Measurements from ENCODE around the gene PPP1CB. TPM values are rescaled to one million over a fixed set of nuclear protein-coding genes. Genes with fewer than 3 reads are reported as not detected.

Gene PPP1CB
- total and polyA plus RNA-seq, 10 of the 15 experiments (the other 5 are each of a cell fraction or from before 2014, with no cell fraction given): 37.5 to 176 (median 84.9) TPM

DNA sequence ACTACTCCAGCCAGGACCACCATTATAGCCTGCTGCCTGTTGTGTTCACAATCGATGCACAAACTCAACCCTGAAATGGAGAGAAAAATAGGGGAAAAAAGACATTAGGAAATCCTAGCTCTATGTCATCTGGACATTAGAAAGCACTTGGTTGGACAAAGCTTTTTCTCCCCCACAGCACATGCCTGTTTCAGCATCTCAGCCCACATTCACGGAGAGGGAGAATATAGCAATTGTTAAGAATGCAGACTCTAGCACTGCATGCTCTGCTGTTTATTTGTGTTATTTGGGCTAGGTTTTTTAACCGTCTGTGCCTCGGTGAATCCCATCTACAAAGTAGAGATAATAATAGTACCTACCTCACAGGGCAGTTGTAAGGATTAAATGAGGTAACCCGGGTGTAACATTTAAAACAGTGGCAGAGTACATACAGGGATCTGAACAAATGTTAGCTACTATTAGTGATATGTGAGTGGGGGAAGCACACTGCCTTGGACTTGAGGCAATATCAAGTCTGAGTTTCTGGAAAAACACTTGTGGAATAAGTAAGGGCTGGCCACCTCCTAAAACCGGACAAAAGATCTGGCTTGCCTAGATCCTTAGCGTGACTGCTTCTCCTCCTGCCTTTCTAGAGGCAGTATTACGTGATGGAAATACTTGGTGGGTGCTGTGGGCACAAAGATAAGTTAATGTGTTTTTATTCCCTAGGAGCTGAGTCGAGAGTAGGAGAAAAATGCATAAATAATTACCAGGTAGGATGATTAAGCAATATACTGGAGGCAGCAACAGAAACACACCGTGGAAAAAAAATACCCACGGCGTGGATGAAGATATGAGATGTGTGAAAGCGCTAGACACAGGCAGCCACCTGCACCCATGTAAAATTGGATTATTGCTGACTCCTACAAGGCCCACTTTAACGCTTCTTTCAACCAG is 1.0 kb upstream of the PPP1CB start (continued):
- TF ChIP-seq DPF2 (IDR thresholded peaks at IDR 0.05) (no peak), MTA3 (IDR thresholded peaks at IDR 0.05; ENCODE audit: borderline replicate concordance, low read length) (peak; percentile 82), CHD1 (IDR thresholded peaks at IDR 0.05; ENCODE audit: low read depth, low read length) (0 out of 2 replicates have a peak, but pooled peaks have one; percentile 42), ZNF207 (IDR thresholded peaks at IDR 0.05; ENCODE audit: borderline replicate concordance) (no peak)

DNA sequence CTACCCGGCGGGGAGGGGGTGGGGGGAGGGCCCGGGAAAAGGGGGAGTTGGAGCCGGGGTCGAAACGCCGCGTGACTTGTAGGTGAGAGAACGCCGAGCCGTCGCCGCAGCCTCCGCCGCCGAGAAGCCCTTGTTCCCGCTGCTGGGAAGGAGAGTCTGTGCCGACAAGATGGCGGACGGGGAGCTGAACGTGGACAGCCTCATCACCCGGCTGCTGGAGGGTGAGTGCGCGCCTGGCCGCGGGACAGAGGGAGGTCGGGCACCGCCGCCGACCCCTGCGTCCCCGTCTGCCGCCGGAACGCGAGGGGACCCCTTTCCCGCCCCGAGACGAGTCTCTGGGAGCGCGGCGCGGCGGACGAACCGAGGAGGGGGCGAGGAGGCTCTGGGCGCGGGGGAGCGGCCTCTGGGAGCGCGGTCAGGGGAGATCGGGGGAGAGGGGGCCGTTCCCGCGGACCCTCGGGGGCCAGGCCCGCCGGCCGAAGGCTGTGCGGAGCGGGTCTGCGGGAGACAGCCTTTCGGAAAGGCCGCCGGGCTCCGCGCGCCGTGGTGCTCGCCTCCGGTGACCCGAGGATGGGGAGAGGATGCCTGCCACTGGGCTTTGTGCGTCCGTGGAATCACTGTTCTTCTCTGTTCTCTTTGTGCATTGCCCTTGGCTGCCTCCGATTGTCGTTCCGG is 463 bp downstream of the PPP1CB start:
- BruUV-seq (replicated peaks): no TSS peak
- Histone ChIP-seq H3K36me3 (ENCODE audit: control insufficient read depth in 2 of 2, insufficient read depth in 2 of 2, low read length in 1 of 2) (peaks cover 0 to 2% of the 10 kb centered on the region in 2 experiments; a peak in 1 of 4 replicates), H3K9me3 (replicated peaks; ENCODE audit: control insufficient read depth, insufficient read depth, low read length) (no peaks in the 10 kb centered on the region), H4K20me1 (ENCODE audit: control insufficient read depth, insufficient read depth) (peaks cover under 1% of the 10 kb centered on the region; the same call in 1 of the 2 replicates), H3K4me2 (ENCODE audit: control insufficient read depth, insufficient read depth) (peak overlapping the region; percentile 40; the same call in 1 of the 2 replicates), H2AFZ (ENCODE audit: control insufficient read depth, low read depth, low read length) (peak overlapping the region; percentile 81), H3K4me3 (peak overlapping the region; percentile 92), H3K79me2 (ENCODE audit: control insufficient read depth, insufficient read depth, low read length) (peaks cover 68% of the 10 kb centered on the region), H3K27me3 (replicated peaks in 1 of 2; ENCODE audit: control insufficient read depth in 2 of 2, insufficient read depth in 2 of 2, low read length in 1 of 2) (no peaks in the 10 kb centered on the region), H3K9ac (ENCODE audit: control insufficient read depth, insufficient read depth, low read length) (peak overlapping the region; percentile 91), H3K27ac (ENCODE audit: control insufficient read depth, insufficient read depth) (peak overlapping the region; percentile 89), H3K4me1 (ENCODE audit: control insufficient read depth, insufficient read depth, low read length) (peaks cover 6% of the 10 kb centered on the region; the same call in 1 of the 2 replicates)
- no peak for FAIRE-seq
- no peak for DNase-seq (ENCODE audit: low read depth, low spot score)
- SMC1A ChIA-PET (ENCODE audit: uncharacterized antibody, unreplicated experiment): interaction anchor here (0.9 to 3.4 kb wide), 5 partner anchors 146 to 158 kb away, joined by 4 to 12 read pairs (median 8); no protein-coding TSS in a partner anchor
- ATAC-seq: peak; percentile 56
- WGBS (ENCODE audit: insufficient coverage, insufficient replicate concordance, low lambda C conversion rate, missing lambda C conversion rate): under 1% methylated on average over 60 of the region's 78 CpGs
- in situ Hi-C loops (cut with MboI) (loop anchor here (5.0 kb wide), 1 partner anchor 155 kb away; no protein-coding TSS in a partner anchor), intact Hi-C loops (cut with micrococcal nuclease; ENCODE audit: unreplicated experiment) (loop anchor here (2.0 to 10.0 kb wide), 2 partner anchors 143 to 185 kb away; partner anchors contain the start of gene WDR43)
- POLR2A ChIA-PET: interaction anchor here (0.6 to 1.6 kb wide), 6 partner anchors 10 to 158 kb away, joined by 3 to 7 read pairs (median 3); no protein-coding TSS in a partner anchor
- RAD21 ChIA-PET (ENCODE audit: unreplicated experiment): interaction anchor here (0.6 to 5.2 kb wide), 3 partner anchors 158 to 1000 kb away, joined by 3 to 61 read pairs (median 11); no protein-coding TSS in a partner anchor
- CTCF ChIA-PET: interaction anchor here (0.8 to 12.2 kb wide), 4 partner anchors 8 to 157 kb away, joined by 3 to 155 read pairs (median 4); no protein-coding TSS in a partner anchor
- TF ChIP-seq MYB (IDR thresholded peaks at IDR 0.05; ENCODE audit: borderline replicate concordance, low read depth, low read length) (no peak), NR2C1 (IDR thresholded peaks at IDR 0.05) (no peak), NRF1 (conservative IDR thresholded peaks at IDR 0.05; ENCODE audit: low read depth, low read length) (no peak), ZBTB33 (IDR thresholded peaks at IDR 0.05) (no peak), BHLHE40 (IDR thresholded peaks at IDR 0.05; ENCODE audit: borderline replicate concordance in 1 of 2, low read depth in 2 of 2, low read length in 1 of 2) (0 out of 4 replicates have a peak, but pooled peaks of 1 of the 2 experiments have one; percentile 31), NR2F1 (conservative IDR thresholded peaks at IDR 0.05) (0 out of 2 replicates have a peak, but pooled peaks have one; percentile 11), FOXK2 (IDR thresholded peaks at IDR 0.05) (no peak), EED (IDR thresholded peaks at IDR 0.05; ENCODE audit: low read depth) (peak; percentile 31; the same call in 1 of the 2 replicates), GATAD2B (conservative IDR thresholded peaks at IDR 0.05; ENCODE audit: low read depth) (peak; percentile 55; the same call in 1 of the 2 replicates), PAX5 (IDR thresholded peaks at IDR 0.05; ENCODE audit: borderline replicate concordance, low read depth, low read length) (no peak)
- TF ChIP-seq, protein P1, sequence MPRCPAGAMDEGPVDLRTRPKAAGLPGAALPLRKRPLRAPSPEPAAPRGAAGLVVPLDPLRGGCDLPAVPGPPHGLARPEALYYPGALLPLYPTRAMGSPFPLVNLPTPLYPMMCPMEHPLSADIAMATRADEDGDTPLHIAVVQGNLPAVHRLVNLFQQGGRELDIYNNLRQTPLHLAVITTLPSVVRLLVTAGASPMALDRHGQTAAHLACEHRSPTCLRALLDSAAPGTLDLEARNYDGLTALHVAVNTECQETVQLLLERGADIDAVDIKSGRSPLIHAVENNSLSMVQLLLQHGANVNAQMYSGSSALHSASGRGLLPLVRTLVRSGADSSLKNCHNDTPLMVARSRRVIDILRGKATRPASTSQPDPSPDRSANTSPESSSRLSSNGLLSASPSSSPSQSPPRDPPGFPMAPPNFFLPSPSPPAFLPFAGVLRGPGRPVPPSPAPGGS (IDR thresholded peaks at IDR 0.05; ENCODE audit: borderline replicate concordance, insufficient read depth, low read depth, low read length, poor library complexity, severe bottlenecking): no peak

Data from GM12878 (cell line).